ENCODE data around the gene TMEM178A.

- TF ChIP-seq, protein P1, sequence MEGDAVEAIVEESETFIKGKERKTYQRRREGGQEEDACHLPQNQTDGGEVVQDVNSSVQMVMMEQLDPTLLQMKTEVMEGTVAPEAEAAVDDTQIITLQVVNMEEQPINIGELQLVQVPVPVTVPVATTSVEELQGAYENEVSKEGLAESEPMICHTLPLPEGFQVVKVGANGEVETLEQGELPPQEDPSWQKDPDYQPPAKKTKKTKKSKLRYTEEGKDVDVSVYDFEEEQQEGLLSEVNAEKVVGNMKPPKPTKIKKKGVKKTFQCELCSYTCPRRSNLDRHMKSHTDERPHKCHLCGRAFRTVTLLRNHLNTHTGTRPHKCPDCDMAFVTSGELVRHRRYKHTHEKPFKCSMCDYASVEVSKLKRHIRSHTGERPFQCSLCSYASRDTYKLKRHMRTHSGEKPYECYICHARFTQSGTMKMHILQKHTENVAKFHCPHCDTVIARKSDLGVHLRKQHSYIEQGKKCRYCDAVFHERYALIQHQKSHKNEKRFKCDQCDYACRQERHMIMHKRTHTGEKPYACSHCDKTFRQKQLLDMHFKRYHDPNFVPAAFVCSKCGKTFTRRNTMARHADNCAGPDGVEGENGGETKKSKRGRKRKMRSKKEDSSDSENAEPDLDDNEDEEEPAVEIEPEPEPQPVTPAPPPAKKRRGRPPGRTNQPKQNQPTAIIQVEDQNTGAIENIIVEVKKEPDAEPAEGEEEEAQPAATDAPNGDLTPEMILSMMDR (IDR thresholded peaks at IDR 0.05), result no peak
- no peak for TF ChIP-seq POLR2A (IDR thresholded peaks at IDR 0.05)
Measured at GRCh38 chr2:39667886-39668276, 2.2 kb downstream of the TMEM178A start.
